Measurements from ENCODE around the gene ACP1.

Gene ACP1

DNA sequence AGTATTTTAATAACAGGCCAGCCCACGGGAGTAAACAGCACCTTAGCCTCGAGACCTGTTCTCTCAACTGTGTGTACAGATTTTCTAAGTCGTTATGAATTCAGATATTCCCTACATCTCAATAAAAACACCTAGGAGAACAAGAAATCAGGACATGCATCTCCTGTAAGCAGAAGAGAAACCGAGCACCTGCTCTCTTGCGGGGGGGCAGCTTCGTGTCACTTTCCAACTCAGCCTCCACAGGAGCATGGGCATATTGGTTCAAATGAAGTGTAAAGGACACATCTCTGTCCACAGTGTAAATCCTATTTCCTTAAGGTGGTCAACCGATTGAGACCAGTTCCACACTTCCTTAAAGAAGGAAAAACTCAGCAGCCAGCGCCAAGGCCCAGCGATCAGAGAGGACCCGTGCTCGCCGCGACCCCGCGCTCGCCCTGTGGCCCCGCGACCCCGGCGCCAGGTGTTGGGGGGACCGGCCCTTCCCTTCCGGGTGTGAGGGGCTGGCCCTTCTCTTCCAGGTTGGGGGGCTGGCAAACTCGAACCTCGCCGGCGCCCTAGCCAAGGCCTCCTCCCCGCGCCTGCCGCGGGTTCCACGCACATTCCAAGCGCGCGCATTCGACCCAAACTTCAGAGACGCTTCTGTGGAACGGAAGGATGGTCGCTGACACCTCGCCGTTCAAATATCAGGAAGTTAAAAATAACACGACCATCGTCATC is 1.6 kb upstream of the ACP1 start:
- no peak for FAIRE-seq
- TF ChIP-seq POLR2A (IDR thresholded peaks at IDR 0.05; ENCODE audit: low read depth, low read length), result no peak
- DNase-seq (ENCODE audit: insufficient read length, low spot score), result no peak

DNA sequence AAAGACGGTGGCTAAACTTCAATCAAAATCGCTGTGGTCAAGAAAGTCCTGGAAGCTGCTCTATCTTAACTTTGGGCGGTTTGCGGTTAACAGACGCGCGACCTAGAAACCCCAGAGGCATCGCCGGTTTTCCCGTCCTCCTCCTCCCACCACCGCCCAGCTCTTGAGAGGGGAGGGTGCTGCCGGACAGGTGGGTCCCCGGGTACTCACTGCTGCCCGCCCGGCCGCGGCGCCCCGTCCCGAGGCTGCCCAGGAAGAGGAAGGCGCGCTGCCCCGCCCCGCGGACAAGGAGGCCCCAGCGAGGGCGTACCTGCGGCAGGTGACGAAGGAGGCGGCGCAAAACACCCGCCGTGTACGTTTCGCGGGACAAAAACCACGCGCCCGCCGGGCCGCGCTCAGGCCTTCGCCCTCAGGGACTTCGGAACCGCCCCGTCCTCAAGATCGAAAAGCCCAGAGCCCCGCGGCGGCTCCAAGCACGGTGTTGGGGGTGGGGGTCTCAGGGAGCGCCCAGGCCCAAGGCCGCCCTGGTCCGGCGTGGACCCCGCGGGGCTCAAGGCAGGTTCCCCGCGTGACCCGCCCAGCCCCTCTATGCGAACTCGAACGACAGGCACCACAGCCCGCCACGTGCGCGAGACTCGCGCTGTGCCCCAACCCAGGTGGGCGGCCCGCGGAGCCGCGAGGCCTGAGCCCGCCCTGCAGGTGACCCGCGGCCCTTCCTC is 814 bp upstream of the ACP1 start, which contains the start of gene SH3YL1:
SH3YL1 (minus strand) TSS at position 259 of the 719 bp plus-strand sequence; CDS start at position 211, 48 bp downstream.
- no peak for FAIRE-seq
- no peak for DNase-seq (ENCODE audit: insufficient read length, low spot score)
- TF ChIP-seq POLR2A (IDR thresholded peaks at IDR 0.05; ENCODE audit: low read depth, low read length), result no peak

DNA sequence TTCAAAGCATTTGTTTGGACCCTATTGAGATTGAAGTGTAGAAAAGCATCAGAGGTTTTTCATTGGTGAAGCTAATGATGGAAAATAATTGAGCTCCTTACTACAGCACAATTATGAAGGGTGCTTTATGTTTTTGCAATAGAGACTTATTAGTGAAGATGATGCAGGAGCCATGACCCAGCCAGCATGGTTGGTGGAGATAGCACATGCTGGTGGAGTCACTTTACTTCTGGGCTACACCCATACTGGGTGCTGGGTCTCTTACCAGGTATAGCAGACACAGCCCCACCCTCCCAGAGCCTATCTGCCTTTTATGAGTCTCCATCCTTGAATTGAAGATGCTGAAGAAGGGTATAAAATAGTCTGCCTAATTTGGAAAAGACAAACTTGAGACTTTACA is 3.6 kb downstream of the ACP1 start:
- TF ChIP-seq POLR2A (IDR thresholded peaks at IDR 0.05; ENCODE audit: low read depth, low read length), result no peak
- DNase-seq (ENCODE audit: insufficient read length, low spot score) (no peak), FAIRE-seq (no peak)

DNA sequence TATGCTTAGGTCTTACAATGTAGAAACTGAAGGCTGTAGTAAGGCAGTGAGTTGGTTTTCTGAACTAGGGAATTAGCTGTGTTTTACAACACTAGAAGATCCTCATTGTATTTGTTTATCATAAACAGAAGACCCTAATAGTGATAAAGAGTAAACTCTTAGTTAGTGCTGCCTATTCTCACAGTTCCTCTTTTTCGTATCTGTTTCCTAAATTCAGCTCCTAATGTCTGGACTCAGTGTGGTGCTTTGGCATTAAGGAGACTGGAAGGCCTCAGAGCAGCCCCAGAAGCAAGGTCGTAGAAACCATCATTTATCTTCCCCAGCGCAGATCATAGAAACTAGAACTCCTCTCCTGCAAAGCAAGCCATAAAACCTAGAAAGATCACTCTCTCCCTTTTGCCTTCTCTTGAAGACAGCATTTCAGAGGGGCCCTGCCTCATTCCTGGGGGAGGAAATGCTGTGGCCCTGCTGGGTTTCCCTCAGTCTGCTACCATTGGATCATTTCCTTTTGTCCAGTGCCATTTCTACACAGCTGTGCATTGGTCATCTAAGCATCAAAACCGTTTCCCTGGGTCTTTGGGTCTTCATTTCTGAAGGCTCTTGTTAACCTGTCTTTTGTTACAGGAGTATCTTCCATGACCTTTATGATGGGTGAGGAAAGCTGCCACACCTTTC is 4.7 kb downstream of the ACP1 start:
- no peak for TF ChIP-seq POLR2A (IDR thresholded peaks at IDR 0.05; ENCODE audit: low read depth, low read length)
- no peak for FAIRE-seq
- no peak for DNase-seq (ENCODE audit: insufficient read length, low spot score)

DNA sequence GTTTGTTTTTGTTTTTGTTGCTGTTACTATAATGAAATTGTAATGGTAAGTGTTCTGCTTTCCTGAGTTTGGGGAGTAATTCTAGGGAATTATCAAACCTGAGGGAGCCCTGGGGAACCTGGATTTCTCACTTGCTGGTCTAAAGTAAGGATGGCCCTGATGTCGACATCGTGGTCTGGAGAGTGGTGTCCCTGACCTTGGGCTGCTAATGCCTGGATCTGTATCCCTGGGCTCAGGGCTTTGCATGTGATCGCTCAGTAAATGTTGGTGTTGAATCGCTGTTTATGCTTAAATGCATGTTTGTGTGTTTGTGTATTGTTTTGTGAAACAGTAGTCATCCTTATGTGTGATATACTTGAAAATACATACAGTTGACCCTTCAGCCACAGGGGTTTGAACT is 6.1 kb downstream of the ACP1 start:
- FAIRE-seq (no peak), DNase-seq (ENCODE audit: insufficient read length, low spot score) (no peak)
- TF ChIP-seq POLR2A (IDR thresholded peaks at IDR 0.05; ENCODE audit: low read depth, low read length), result no peak

DNA sequence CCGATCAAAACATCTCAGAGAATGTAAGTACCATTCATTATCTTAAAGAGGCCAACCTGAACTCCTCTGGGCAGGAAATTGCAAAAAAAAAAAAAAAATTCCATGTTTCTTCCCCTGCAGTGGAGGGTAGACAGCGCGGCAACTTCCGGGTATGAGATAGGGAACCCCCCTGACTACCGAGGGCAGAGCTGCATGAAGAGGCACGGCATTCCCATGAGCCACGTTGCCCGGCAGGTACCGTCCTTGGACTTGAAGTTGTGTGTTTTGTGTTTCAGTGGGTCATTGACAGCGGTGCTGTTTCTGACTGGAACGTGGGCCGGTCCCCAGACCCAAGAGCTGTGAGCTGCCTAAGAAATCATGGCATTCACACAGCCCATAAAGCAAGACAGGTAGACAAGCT is 7.2 kb downstream of the ACP1 start:
- no peak for TF ChIP-seq POLR2A (IDR thresholded peaks at IDR 0.05; ENCODE audit: low read depth, low read length)
- DNase-seq (ENCODE audit: insufficient read length, low spot score), result no peak
- FAIRE-seq, result no peak

DNA sequence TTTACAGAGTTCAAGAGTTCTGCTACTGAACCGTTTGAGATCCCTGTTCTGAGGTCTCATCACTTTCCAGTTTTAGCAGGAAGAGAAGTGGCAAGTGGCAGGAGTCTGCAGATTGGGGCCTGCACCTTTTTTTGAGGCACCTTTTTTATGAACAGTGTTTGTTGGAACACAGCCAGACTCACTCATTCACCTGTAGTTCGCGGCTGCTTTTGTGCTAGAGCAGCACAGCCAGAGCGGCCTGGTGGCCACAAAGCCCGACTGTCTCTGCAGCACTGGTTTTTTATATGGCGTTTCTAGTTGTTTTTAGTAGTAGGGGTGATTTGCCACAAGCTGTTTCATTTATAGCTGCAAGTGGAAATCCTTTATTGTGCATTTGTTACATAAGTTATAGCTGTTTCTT is 8.6 kb downstream of the ACP1 start:
- no peak for DNase-seq (ENCODE audit: insufficient read length, low spot score)
- no peak for FAIRE-seq
- no peak for TF ChIP-seq POLR2A (IDR thresholded peaks at IDR 0.05; ENCODE audit: low read depth, low read length)

DNA sequence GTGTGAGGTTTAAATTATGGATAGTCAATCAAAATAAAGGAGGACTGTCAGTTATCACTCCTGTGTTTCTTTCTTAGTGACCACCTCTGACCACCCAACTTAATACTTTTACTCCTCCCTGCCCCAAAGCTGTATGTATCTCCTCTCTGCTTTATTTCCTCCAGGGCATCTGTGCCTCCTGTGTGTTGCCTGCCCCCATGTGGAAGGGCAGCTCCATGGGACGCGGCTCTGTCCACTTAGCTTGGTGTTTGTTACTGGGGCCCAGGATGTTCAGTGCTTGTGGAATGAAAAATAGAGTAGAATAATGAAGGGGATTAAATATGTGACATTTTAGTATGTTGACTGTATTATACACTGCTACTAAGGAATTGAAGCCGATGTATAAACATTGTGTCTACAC is 9.8 kb downstream of the ACP1 start:
- FAIRE-seq, result no peak
- TF ChIP-seq POLR2A (IDR thresholded peaks at IDR 0.05; ENCODE audit: low read depth, low read length), result no peak
- no peak for DNase-seq (ENCODE audit: insufficient read length, low spot score)

DNA sequence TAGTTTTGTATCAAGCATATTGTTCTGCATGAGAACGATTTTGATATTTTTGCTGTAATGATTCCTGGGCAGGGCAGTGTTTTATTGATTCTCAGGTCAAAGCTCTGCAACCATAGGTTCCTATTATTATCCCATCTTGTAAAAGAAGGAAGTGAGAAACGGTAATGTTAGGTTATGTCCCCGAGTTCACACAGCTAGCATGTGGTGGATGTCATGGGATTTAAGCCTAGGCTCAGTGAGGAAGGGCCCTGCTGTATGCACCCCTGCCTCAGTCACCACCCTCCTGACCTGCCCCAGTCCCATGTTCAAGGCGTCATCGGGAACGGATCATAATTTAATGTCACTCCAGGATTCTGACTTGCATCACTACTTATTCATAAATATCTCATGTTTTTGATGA is 10.7 kb downstream of the ACP1 start:
- DNase-seq (ENCODE audit: insufficient read length, low spot score), result no peak
- no peak for TF ChIP-seq POLR2A (IDR thresholded peaks at IDR 0.05; ENCODE audit: low read depth, low read length)
- no peak for FAIRE-seq

DNA sequence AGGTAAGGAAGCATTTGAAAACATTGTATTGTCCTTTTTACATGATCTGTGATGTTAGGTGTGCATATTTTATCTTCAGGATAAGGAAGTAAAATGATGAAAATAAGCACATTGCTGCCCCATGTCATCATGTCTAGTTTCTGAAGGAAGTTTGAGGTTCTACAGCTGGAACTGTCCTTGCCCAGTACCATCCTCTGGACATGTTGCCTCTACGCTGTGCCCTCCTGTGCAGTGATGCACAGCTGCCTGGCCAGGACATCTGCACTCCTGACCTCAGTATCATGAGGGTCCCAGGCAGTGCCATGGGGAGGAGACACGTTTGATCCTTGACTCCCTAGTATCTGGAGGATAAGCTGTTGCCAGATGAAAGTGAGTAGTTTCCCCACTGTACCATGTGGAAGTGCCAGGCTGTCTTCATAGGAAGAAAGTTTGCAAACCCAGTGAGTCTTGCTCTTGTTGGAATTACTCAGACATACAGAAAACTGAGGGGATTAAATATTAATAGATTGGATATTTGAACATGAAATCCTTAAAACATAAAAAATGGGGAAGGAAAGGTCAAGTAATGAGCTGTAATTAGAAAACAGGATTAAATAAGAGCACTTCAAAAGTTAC is 13.7 kb downstream of the ACP1 start:
- FAIRE-seq (no peak), DNase-seq (ENCODE audit: insufficient read length, low spot score) (no peak)
- TF ChIP-seq POLR2A (IDR thresholded peaks at IDR 0.05; ENCODE audit: low read depth, low read length), result no peak

DNA sequence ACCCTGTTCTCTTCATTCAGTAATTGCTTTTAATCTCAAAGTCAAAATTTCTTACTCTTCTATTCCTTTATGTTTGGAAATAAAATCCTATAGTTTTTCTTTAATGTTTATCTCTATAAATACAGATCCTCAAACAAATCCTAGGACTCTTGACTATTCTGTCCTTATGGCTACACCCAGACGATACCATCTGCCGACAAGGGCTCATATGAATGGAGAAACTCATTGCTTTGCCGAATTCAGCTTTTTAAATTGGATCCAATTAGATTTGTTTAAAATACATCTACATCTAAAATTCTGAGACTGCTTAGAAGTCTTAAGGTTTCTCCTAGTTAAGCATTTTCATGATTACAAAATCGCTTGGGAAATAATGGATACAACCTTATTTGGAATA is 14.2 kb downstream of the ACP1 start:
- TF ChIP-seq POLR2A (IDR thresholded peaks at IDR 0.05; ENCODE audit: low read depth, low read length), result no peak
- DNase-seq (ENCODE audit: insufficient read length, low spot score) (no peak), FAIRE-seq (no peak)

DNA sequence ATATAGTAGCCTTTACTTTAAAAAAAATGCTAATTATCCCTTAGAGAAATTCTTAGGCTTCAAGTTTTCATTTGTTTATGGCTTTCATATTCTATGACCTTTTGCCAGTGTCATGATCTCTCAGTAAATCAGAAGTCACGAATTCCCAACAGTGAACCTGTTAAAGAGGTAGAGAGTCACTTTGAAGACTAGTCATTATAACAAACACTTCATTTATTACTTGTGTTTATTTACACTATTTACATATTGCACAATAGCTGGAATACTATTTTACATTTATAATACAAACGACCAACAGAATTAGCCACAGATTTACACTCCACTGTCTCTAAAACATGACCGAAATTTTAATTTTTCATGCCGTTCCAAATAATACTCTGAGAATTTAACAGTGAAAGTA is 14.6 kb downstream of the ACP1 start:
- no peak for FAIRE-seq
- no peak for TF ChIP-seq POLR2A (IDR thresholded peaks at IDR 0.05; ENCODE audit: low read depth, low read length)
- no peak for DNase-seq (ENCODE audit: insufficient read length, low spot score)

DNA sequence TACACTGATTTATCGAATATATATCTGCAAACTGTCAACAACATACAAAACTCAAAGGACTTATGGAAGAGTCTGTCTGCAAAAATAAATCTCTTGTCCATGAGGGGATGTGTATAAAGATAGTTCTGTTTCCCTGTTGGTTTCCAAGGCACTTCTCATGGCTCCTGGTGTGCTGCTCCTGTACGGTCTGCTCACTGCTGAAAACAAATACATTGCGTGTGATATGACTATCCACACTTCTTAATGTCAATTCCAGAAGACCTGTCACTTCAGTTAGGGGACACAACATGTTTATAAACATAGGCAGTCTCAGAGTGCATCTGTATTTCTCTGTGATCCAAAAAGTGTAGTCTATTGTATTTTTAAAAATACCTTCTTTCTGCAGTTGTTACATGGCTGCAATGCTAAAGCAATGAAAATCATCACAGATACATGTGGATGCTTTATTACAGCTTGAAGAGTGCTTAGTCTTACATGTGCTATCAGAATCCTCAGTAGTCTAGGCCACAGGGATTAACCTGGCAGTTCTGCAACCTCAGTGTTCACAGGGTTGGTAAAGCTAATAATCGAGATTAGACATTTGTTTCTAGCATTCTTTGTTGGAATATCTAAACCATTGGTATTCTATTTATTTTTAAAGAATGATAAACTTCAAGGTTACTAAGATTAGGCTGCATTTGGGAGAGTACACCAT is 15.4 kb downstream of the ACP1 start:
- TF ChIP-seq POLR2A (IDR thresholded peaks at IDR 0.05; ENCODE audit: low read depth, low read length), result no peak
- DNase-seq (ENCODE audit: insufficient read length, low spot score) (no peak), FAIRE-seq (no peak)

DNA sequence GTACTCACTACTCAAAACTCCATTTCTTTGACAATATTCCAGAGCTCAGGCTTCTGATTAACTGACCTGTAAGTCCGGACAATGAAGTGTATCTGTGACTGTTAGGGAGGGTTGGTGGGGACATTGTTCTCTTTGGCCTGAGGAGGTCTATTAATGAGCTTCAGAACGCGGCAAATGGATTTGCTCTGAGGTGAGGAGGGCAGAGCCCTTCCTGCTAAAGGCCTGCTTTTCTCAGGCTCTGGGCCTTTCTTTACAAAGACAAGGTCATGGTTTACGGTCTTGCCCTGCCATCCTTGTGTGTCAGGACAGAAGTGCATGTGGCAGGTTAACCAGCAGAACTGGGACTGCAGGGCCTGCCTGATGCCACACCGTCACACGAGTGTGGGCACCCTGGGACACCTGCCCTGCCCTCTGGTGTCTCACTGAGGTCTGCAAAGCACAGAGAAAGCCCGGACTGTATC is 15.9 kb downstream of the ACP1 start:
- no peak for DNase-seq (ENCODE audit: insufficient read length, low spot score)
- no peak for FAIRE-seq
- no peak for TF ChIP-seq POLR2A (IDR thresholded peaks at IDR 0.05; ENCODE audit: low read depth, low read length)
